GM19328 (cell line): ENCODE measurements around the gene C9orf153.
"Not testable (repeated sequence)": the region's sequence is repeated elsewhere in the genome, so short reads cannot be mapped to it uniquely, and the experiment has no call there.

Experiments used
- ATAC-seq: cut with Tn5 transposase; IDR thresholded peaks from one replicate; pipeline ENCODE4 v1.9.1; 2021; ENCODE audit warnings: mild to moderate bottlenecking, moderate library complexity; ENCODE audit not compliant: unreplicated experiment

Gene C9orf153

GRCh38 chr9:86193088-86193487, 66.4 kb downstream of the C9orf153 start:
- ATAC-seq, result no peak

GRCh38 chr9:86190700-86191099, 68.8 kb downstream of the C9orf153 start:
- ATAC-seq, result not testable (repeated sequence)

DNA sequence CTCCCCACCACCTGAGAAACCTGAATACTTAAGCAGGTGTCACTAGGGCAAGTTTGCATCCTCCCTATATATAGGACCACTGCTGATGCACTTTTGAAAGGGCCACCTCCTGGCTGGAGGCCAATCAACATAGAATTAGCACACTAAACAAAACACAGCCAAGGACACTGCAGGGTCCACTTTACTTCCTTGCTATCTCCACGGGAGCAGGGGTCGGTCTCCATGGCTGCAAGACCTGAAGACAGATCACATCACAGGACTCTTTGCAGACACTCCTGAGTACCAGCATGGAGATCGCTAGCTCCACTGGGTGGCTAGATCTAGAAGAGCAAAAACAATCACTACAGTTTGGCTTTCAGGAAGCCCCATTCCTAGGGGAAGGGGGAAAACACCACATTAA, 72.3 kb downstream of the C9orf153 start:
- ATAC-seq, result no peak

DNA sequence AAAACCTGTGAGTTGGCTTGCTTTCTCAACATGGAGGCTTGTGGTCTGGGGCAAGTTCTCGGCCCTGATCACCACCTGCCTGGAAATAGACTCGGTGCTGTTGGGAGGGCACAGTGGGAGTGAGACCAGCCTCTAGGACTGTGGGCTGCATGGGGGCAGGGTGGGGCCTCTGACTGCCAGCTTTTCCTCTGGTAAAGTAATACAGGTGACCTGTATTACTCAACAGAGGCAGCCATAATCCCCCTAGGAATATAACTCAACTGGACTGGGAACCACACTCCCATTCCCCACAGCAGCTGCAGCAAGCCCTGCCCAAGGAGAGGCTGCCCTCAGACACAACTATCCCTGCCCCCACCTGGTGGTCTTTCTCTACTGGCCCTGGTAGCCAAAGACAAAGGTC, 72.8 kb downstream of the C9orf153 start:
- ATAC-seq, result no peak

GRCh38 chr9:86185872-86186271, 73.6 kb downstream of the C9orf153 start:
- no peak for ATAC-seq

DNA sequence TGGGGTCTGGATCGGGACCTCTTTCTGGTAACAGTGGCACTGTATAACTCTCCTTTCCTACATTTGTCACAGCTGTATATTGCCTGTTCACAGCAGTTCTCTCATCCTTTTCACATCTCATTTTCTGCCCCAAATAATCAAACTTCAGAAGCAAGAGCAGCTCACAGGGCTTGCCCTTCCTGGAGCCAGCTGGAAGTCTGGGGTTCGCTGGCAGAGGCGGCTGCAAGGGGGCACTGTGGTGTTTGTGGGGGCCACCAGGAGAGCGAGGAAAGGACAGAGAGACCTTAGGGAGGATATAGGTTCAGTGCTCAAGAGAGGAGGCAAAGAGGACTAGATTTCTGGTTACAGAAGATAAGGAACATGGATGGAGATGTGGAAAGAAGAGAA, 75.3 kb downstream of the C9orf153 start:
- no peak for ATAC-seq

- ATAC-seq, result no peak
These were observed 76.0 kb downstream of the C9orf153 start for GRCh38 chr9:86183229-86184137.

GRCh38 chr9:86181379-86182315, 77.8 kb downstream of the C9orf153 start:
- no peak for ATAC-seq

GRCh38 chr9:86178503-86178902, 81.0 kb downstream of the C9orf153 start:
- no peak for ATAC-seq

DNA sequence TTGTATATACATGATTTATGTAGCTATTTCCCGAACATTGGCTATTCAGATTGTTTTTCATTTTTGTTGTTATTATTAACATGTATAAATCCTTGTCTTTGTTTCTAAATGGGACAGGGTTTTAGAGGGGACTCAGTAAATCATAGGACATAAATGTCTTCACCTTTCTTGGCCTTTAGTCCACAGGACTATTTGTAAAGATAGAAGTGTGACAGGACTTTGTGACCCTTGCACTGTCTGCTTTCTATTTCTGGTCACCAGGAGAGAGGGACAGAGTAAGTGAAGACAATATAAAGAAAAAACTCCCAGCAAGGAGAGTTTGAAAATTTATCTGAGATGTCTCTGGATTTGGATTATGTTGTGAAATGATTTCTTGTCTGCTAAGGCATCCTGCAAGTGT, 81.5 kb downstream of the C9orf153 start:
- ATAC-seq, result no peak

GRCh38 chr9:86176468-86176867, 83.0 kb downstream of the C9orf153 start:
- ATAC-seq, result no peak

GRCh38 chr9:86175743-86176456, 83.6 kb downstream of the C9orf153 start:
- ATAC-seq, result no peak

- ATAC-seq, result no peak
These were observed 84.2 kb downstream of the C9orf153 start for GRCh38 chr9:86175223-86175622.
